Esophagus muscularis mucosa (tissue), 4 donors: ENCODE data around the gene LTBP4. TPM values are rescaled to one million over a fixed set of nuclear protein-coding genes. Genes with fewer than 3 reads are reported as not detected.

Experiments used
- DNase-seq: peaks from one replicate; pipeline ENCODE4 v3.0.0-alpha.2; 2017; ENCODE audit errors: extremely low spot score
- H3K27ac ChIP-seq, 4 donors: fragments of 200-600 bp; sonication (generic); replicated peaks in 1 of 4; 1 replicate in 3 of 4; 2 replicates in 1 of 4; pipeline ENCODE4 v1.5.1; 2016 to 2019; ENCODE audit warnings: mild to moderate bottlenecking in 1 of 4
- H3K27me3 ChIP-seq, 4 donors: fragments of 200-600 bp; sonication (generic); one replicate each; pipeline versions ENCODE4 v1.5.1 to v1.6.0; 2016 to 2019
- H3K36me3 ChIP-seq, 4 donors: fragments of 200-600 bp; sonication (generic); one replicate each; pipeline ENCODE4 v1.5.1; 2016 to 2019
- H3K4me1 ChIP-seq, 4 donors: fragments of 200-600 bp; sonication (generic); one replicate each; pipeline ENCODE4 v1.5.1; 2016 to 2019
- H3K4me3 ChIP-seq, 4 donors: fragments of 200-600 bp; sonication (generic); 1 replicate in 2 of 4; 2 replicates in 2 of 4; pipeline ENCODE4 v1.5.1; 2016 to 2019; ENCODE audit warnings: mild to moderate bottlenecking in 4 of 4, moderate library complexity in 1 of 4
- H3K9me3 ChIP-seq, 4 donors: fragments of 200-600 bp; sonication (generic); 1 replicate in 3 of 4; 2 replicates in 1 of 4; pipeline ENCODE4 v1.5.1; 2016 to 2019
- EP300 ChIP-seq: sonication (generic); formaldehyde crosslinking; IDR thresholded peaks from one replicate; pipeline ENCODE4 v1.6.1; 2017; ENCODE audit warnings: antibody characterized with exemption
- POLR2A ChIP-seq: fragments of 450-650 bp; IDR thresholded peaks from one replicate; pipeline ENCODE4 v1.6.1; 2017; ENCODE audit warnings: antibody characterized with exemption, moderate library complexity, mild to moderate bottlenecking, low read depth
- POLR2AphosphoS5 ChIP-seq, 2 donors: sonication (generic); formaldehyde crosslinking; IDR thresholded peaks; one replicate each; pipeline ENCODE4 v1.6.1; 2017; ENCODE audit warnings: antibody characterized with exemption in 2 of 2
- WGBS: methylation state at CpG from one replicate; pipeline ENCODE4 v1.1.5; 2018; 5-methylcytosine and 5-hydroxymethylcytosine counted together
- intact Hi-C: fragments of 100-400 bp; cut with DNase I; formaldehyde crosslinking; loops from one replicate; pipeline ENCODE4 v1.15.1; 2023
- total RNA-seq, 4 donors: library from RNA; depleted of rRNA; stranded (reverse); fragments of >200 nt; gene quantifications; one replicate each; pipeline versions ENCODE4 v1.1.0 to v1.2.1, GENCODE V29; 2016
- TF ChIP-seq, protein P1 (sequence below), 3 experiments: fragments of 200-600 bp in 2 of 3; fragments of 450-650 bp in 1 of 3; sonication (generic) in 2 of 3; IDR thresholded peaks; one replicate each; pipeline ENCODE4 v1.5.1; 2017 to 2019; ENCODE audit warnings: antibody characterized with exemption in 3 of 3, mild to moderate bottlenecking in 2 of 3, moderate library complexity in 1 of 3

LTBP4 gene
- total RNA-seq, 4 donors from 2014 or later = 358 to 430 (median 397) TPM

DNA sequence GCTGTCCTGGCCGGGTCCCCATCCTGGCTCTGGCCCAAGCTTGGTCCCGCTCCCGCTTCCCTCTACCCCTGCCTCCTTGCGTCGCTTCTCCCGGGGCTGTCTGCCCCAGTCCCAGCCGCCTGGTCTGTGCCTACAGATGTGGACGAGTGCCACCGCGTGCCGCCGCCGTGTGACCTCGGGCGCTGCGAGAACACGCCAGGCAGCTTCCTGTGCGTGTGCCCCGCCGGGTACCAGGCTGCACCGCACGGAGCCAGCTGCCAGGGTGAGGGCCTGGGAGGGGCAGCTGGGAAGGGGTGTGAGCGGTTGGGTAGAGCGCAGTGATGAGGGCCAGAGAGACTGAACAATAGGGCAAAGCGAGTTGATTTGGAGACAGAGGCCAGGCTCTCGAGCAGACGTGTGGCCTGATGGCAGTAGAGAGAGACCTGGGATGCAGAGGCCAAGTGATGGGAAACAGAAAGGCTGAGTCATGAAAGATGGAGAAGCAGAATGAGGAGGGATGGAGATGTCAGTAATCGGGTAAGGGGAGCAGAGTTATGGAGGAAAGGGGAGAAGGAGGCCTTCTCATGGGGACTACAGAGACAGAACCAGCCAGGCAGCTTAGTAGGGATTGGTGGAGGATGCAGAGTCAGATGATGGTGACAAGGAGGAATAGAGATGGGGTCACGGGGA lies 9.4 kb downstream of the LTBP4 start:
- TF ChIP-seq EP300 (no peak), POLR2AphosphoS5 (IDR thresholded peaks at IDR 0.05) (peak in 1 of 2 donors; percentile 16), POLR2A (no peak)
- TF ChIP-seq, protein P1, sequence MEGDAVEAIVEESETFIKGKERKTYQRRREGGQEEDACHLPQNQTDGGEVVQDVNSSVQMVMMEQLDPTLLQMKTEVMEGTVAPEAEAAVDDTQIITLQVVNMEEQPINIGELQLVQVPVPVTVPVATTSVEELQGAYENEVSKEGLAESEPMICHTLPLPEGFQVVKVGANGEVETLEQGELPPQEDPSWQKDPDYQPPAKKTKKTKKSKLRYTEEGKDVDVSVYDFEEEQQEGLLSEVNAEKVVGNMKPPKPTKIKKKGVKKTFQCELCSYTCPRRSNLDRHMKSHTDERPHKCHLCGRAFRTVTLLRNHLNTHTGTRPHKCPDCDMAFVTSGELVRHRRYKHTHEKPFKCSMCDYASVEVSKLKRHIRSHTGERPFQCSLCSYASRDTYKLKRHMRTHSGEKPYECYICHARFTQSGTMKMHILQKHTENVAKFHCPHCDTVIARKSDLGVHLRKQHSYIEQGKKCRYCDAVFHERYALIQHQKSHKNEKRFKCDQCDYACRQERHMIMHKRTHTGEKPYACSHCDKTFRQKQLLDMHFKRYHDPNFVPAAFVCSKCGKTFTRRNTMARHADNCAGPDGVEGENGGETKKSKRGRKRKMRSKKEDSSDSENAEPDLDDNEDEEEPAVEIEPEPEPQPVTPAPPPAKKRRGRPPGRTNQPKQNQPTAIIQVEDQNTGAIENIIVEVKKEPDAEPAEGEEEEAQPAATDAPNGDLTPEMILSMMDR (IDR thresholded peaks at IDR 0.05) = no peak
- WGBS = 59% methylated on average over 19 of the region's 29 CpGs
- Histone ChIP-seq H3K27me3 (peaks cover 1 to 32% (median 7%) of the 10 kb centered on the region in 4 donors), H3K4me3 (peak overlapping the region; percentile 28 to 65 (median 42)), H3K9me3 (no peaks in the 10 kb centered on the region), H3K36me3 (peaks cover 0 to 4% (median 0%) of the 10 kb centered on the region in 4 donors), H3K27ac (peak overlapping the region; percentile 56 to 80 (median 67)), H3K4me1 (peaks cover 32 to 72% (median 60%) of the 10 kb centered on the region in 4 donors)
- DNase-seq = no peak
- intact Hi-C loops = no loop called here

DNA sequence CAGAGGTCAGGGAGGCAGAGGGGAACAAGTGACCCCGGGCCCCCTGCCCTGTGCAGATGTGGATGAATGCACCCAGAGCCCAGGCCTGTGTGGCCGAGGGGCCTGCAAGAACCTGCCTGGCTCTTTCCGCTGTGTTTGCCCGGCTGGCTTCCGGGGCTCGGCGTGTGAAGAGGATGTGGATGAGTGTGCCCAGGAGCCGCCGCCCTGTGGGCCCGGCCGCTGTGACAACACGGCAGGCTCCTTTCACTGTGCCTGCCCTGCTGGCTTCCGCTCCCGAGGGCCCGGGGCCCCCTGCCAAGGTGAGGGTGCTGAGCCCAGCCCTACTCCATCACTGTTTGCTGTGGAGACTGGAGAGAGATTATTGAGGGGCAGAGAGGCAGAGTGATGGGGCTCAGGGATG lies 9.9 kb downstream of the LTBP4 start:
- H3K4me3 ChIP-seq = no peak overlapping the region
- H3K27ac ChIP-seq = peak overlapping the region in 3 of 4 donors; percentile 59 to 80 (median 75)
- H3K9me3 ChIP-seq = no peaks in the 10 kb centered on the region
- no peak for DNase-seq
- TF ChIP-seq EP300 (no peak), POLR2A (no peak)
- peaks cover 0 to 4% (median 0%) of the 10 kb centered on the region in 4 donors for H3K36me3 ChIP-seq
- WGBS = 94% methylated on average over 6 of the region's 15 CpGs
- H3K27me3 ChIP-seq = peaks cover 0 to 32% (median 6%) of the 10 kb centered on the region in 4 donors
- intact Hi-C loops = no loop called here
- H3K4me1 ChIP-seq = peaks cover 26 to 72% (median 57%) of the 10 kb centered on the region in 4 donors

DNA sequence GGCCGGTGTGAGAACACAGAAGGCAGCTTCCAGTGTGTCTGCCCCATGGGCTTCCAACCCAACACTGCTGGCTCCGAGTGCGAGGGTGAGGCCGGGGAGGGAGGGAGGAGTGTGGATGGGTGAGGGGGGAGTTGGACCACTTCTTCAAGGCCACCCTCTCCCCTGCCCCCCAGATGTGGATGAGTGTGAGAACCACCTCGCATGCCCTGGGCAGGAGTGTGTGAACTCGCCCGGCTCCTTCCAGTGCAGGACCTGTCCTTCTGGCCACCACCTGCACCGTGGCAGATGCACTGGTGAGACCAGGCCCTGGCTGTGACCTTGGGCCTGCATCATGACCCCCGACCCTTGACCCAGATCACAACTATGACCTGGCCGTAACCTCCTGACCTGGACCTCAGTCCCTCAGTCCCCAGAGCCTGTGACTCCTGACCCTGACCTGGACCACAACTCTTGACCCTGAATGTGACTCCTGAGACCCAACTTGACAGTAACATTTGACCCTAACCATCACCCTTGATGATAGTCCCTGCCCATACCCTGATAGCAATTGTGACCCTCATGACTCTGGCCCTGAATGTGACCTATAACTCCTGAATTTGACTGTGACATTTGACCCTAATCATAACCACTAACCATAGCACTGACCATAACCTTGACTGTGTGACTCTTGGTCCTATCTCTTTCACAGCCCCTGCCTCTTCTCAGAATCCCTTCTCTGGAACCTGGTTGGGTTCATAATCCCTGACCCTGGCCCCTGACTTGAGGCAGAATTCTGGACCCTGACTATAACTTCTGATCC lies 10.9 kb downstream of the LTBP4 start:
- TF ChIP-seq EP300 (no peak), POLR2A (no peak), POLR2AphosphoS5 (IDR thresholded peaks at IDR 0.05) (no peak)
- TF ChIP-seq, protein P1 (IDR thresholded peaks at IDR 0.05) = no peak
- Histone ChIP-seq H3K9me3 (no peaks in the 10 kb centered on the region), H3K36me3 (peaks cover 0 to 10% (median 2%) of the 10 kb centered on the region in 4 donors), H3K4me3 (no peak overlapping the region), H3K4me1 (peaks cover 23 to 72% (median 54%) of the 10 kb centered on the region in 4 donors), H3K27ac (peak overlapping the region in 1 of 4 donors; percentile 87), H3K27me3 (peaks cover 0 to 30% (median 6%) of the 10 kb centered on the region in 4 donors)
- DNase-seq = no peak
- intact Hi-C loops = no loop called here
- 99% methylated on average over 8 of the region's 10 CpGs for WGBS

DNA sequence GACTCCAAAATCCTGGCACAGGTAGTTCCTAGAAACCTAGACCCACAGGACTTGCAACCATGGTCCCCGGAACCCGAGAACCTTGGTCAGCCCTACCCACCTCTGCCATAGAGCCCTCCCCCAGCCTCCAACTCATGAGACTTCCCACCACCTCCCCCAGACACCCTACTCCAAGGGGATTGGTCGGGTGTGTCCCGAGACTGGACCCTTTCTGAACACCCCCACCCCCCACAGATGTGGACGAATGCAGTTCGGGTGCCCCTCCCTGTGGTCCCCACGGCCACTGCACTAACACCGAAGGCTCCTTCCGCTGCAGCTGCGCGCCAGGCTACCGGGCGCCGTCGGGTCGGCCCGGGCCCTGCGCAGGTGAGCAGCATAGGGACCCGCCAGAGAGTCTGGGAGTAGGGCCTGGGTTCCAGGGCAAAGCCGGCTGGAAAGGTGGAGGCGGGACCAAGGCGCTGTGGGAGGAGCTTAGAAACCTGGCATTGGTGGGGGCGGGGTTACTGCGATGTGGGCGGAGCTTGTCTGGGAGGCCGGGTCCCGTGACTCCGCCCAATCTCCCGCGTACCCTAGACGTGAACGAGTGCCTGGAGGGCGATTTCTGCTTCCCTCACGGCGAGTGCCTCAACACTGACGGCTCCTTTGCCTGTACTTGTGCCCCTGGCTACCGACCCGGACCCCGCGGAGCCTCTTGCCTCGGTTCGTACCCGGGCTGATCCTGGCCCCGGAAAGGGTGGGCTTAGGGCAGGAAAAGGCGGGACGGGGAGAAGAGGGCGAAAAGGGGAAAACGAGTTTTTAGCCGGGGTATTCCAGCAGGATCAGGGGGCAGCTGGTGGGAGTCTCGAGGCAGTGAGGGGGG lies 11.9 kb downstream of the LTBP4 start:
- Histone ChIP-seq H3K36me3 (peaks cover 0 to 14% (median 6%) of the 10 kb centered on the region in 4 donors), H3K4me1 (peaks cover 23 to 65% (median 50%) of the 10 kb centered on the region in 4 donors), H3K9me3 (no peaks in the 10 kb centered on the region), H3K27ac (peak overlapping the region; percentile 78 to 91 (median 82)), H3K4me3 (peak overlapping the region; percentile 60 to 72 (median 60)), H3K27me3 (peaks cover 0 to 26% (median 6%) of the 10 kb centered on the region in 4 donors)
- WGBS = 40% methylated on average over 47 of the region's 50 CpGs
- intact Hi-C loops = no loop called here
- no peak for TF ChIP-seq POLR2A
- TF ChIP-seq, protein P1 (IDR thresholded peaks at IDR 0.05) = no peak
- no peak for TF ChIP-seq POLR2AphosphoS5 (IDR thresholded peaks at IDR 0.05)
- TF ChIP-seq EP300 = no peak
- DNase-seq = no peak
